Fibroblast of lung (primary cell): Measurements from ENCODE around the gene LEKR1. TPM values are rescaled to one million over a fixed set of nuclear protein-coding genes. Genes with fewer than 3 reads are reported as not detected.

Experiments used
- DNase-seq, 2 donors: peaks; one replicate each; pipeline versions ENCODE4 v3.0.0 to v3.0.0-alpha.2; 2010; ENCODE audit warnings: low read depth in 2 of 2
- H2AFZ ChIP-seq: 2 replicates; pipeline ENCODE4 v1.5.1; 2012; ENCODE audit warnings: low read length, control low read depth, inconsistent platforms
- H3K27ac ChIP-seq: 2 replicates; pipeline ENCODE4 v1.5.1; 2011; ENCODE audit warnings: low read length, control low read depth; ENCODE audit not compliant: insufficient read depth
- H3K27me3 ChIP-seq: 2 replicates; pipeline ENCODE4 v1.5.1; 2011; ENCODE audit warnings: mild to moderate bottlenecking, low read length; ENCODE audit not compliant: control insufficient read depth, insufficient read depth
- H3K36me3 ChIP-seq: 2 replicates; pipeline ENCODE4 v1.5.1; 2011; ENCODE audit warnings: low read length; ENCODE audit not compliant: control insufficient read depth, insufficient read depth
- H3K4me1 ChIP-seq: 2 replicates; pipeline ENCODE4 v1.5.1; 2011; ENCODE audit warnings: low read length; ENCODE audit not compliant: control insufficient read depth, insufficient read depth; ENCODE audit errors: extremely low read depth
- H3K4me2 ChIP-seq: 2 replicates; pipeline ENCODE4 v1.5.1; 2011; ENCODE audit warnings: low read length, control low read depth; ENCODE audit not compliant: insufficient read depth; ENCODE audit errors: extremely low read depth
- H3K4me3 ChIP-seq, 4 experiments: fragments of 200-600 bp in 1 of 4; sonication (generic) in 1 of 4; replicated peaks in 1 of 4; 2 replicates each; pipeline ENCODE4 v1.5.1; 2011 to 2016; ENCODE audit warnings: low read length in 4 of 4, low read depth in 3 of 4, mild to moderate bottlenecking in 3 of 4, control low read depth in 2 of 4, inconsistent platforms in 1 of 4, mixed read lengths in 1 of 4; ENCODE audit not compliant: insufficient read depth in 1 of 4; ENCODE audit errors: control extremely low read depth in 1 of 4
- H3K79me2 ChIP-seq: 2 replicates; pipeline ENCODE4 v1.5.1; 2012; ENCODE audit warnings: mild to moderate bottlenecking, low read length, inconsistent platforms; ENCODE audit not compliant: control insufficient read depth, insufficient read depth
- H3K9ac ChIP-seq: 2 replicates; pipeline ENCODE4 v1.5.1; 2011; ENCODE audit warnings: mild to moderate bottlenecking, low read length, control low read depth; ENCODE audit not compliant: insufficient read depth
- H3K9me3 ChIP-seq: 2 replicates; pipeline ENCODE4 v1.5.1; 2012; ENCODE audit warnings: low read depth, low read length; ENCODE audit not compliant: control insufficient read depth, insufficient read depth
- H4K20me1 ChIP-seq: 2 replicates; pipeline ENCODE4 v1.5.1; 2011; ENCODE audit warnings: low read length; ENCODE audit not compliant: control insufficient read depth, insufficient read depth; ENCODE audit errors: extremely low read depth
- EZH2 ChIP-seq: IDR thresholded peaks from 2 replicates; pipeline ENCODE4 v1.5.1; 2012; ENCODE audit warnings: low read length, control low read depth, mild to moderate bottlenecking; ENCODE audit errors: missing control alignments
- polyA plus RNA-seq, 2 donors: library from polyadenylated mRNA; depleted of rRNA in 1 of 2; stranded (reverse) in 1 of 2; unstranded in 1 of 2; fragments of >200 nt; gene quantifications; 2 replicates each; pipeline ENCODE4 v1.2.1, GENCODE V29; 2011 to 2012; ENCODE audit warnings: missing spikeins in 1 of 2
- total RNA-seq: library from RNA; depleted of rRNA; stranded (reverse); fragments of >200 nt; gene quantifications from 2 replicates; pipeline ENCODE4 v1.2.1, GENCODE V29; 2014
- TF ChIP-seq, protein P1 (sequence below), 2 donors: IDR thresholded peaks in 1 of 2; conservative IDR thresholded peaks in 1 of 2; 1 replicate in 1 of 2; 2 replicates in 1 of 2; pipeline ENCODE4 v1.5.1; 2011 to 2012; ENCODE audit warnings: low read length in 2 of 2, control low read depth in 1 of 2, inconsistent platforms in 1 of 2, low read depth in 1 of 2, mild to moderate bottlenecking in 1 of 2

Gene LEKR1
- total and polyA plus RNA-seq, 2 donors (not counting 1 experiment from before 2014, with no cell fraction given): 0.28 to 1.3 TPM

GRCh38 chr3:157056035-157056434 is 229.9 kb downstream of the LEKR1 start:
- Histone ChIP-seq H3K4me3 (no peak overlapping the region), H3K27ac (no peak overlapping the region), H3K9ac (no peak overlapping the region), H3K79me2 (no peaks in the 10 kb centered on the region), H3K36me3 (no peaks in the 10 kb centered on the region), H2AFZ (no peak overlapping the region), H3K27me3 (no peaks in the 10 kb centered on the region), H3K4me2 (no peak overlapping the region), H3K4me1 (no peaks in the 10 kb centered on the region), H3K9me3 (no peaks in the 10 kb centered on the region), H4K20me1 (no peaks in the 10 kb centered on the region)
- no peak for DNase-seq
- TF ChIP-seq, protein P1, sequence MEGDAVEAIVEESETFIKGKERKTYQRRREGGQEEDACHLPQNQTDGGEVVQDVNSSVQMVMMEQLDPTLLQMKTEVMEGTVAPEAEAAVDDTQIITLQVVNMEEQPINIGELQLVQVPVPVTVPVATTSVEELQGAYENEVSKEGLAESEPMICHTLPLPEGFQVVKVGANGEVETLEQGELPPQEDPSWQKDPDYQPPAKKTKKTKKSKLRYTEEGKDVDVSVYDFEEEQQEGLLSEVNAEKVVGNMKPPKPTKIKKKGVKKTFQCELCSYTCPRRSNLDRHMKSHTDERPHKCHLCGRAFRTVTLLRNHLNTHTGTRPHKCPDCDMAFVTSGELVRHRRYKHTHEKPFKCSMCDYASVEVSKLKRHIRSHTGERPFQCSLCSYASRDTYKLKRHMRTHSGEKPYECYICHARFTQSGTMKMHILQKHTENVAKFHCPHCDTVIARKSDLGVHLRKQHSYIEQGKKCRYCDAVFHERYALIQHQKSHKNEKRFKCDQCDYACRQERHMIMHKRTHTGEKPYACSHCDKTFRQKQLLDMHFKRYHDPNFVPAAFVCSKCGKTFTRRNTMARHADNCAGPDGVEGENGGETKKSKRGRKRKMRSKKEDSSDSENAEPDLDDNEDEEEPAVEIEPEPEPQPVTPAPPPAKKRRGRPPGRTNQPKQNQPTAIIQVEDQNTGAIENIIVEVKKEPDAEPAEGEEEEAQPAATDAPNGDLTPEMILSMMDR (conservative IDR thresholded peaks at IDR 0.05 in 1 of 2, IDR thresholded peaks at IDR 0.05 in 1 of 2; ENCODE audit: low read depth in 1 of 2, low read length in 2 of 2): no peak
- TF ChIP-seq EZH2: no peak

- no peak for TF ChIP-seq EZH2
- TF ChIP-seq, protein P1 (conservative IDR thresholded peaks at IDR 0.05 in 1 of 2, IDR thresholded peaks at IDR 0.05 in 1 of 2; ENCODE audit: low read depth in 1 of 2, low read length in 2 of 2): no peak
- Histone ChIP-seq H3K36me3 (no peaks in the 10 kb centered on the region), H3K4me3 (no peak overlapping the region), H3K27ac (no peak overlapping the region), H3K9me3 (no peaks in the 10 kb centered on the region), H3K79me2 (no peaks in the 10 kb centered on the region), H3K27me3 (peaks cover 2% of the 10 kb centered on the region), H3K4me1 (no peaks in the 10 kb centered on the region), H3K9ac (no peak overlapping the region), H4K20me1 (no peaks in the 10 kb centered on the region), H2AFZ (no peak overlapping the region), H3K4me2 (no peak overlapping the region)
- DNase-seq: no peak
Observed at GRCh38 chr3:157058392-157059071, 232.4 kb downstream of the LEKR1 start.

GRCh38 chr3:157059181-157059580 is 233.0 kb downstream of the LEKR1 start:
- Histone ChIP-seq H3K27ac (no peak overlapping the region), H3K36me3 (no peaks in the 10 kb centered on the region), H2AFZ (no peak overlapping the region), H3K9me3 (no peaks in the 10 kb centered on the region), H3K79me2 (no peaks in the 10 kb centered on the region), H3K4me2 (no peak overlapping the region), H3K4me3 (no peak overlapping the region), H3K27me3 (peaks cover 2% of the 10 kb centered on the region), H3K9ac (no peak overlapping the region), H3K4me1 (no peaks in the 10 kb centered on the region), H4K20me1 (no peaks in the 10 kb centered on the region)
- no peak for DNase-seq
- no peak for TF ChIP-seq EZH2
- TF ChIP-seq, protein P1 (conservative IDR thresholded peaks at IDR 0.05 in 1 of 2, IDR thresholded peaks at IDR 0.05 in 1 of 2; ENCODE audit: low read depth in 1 of 2, low read length in 2 of 2): no peak
